GM12891 (cell line): ENCODE data around the gene PTCD3.

Source experiments
- POLR2A ChIP-seq: IDR thresholded peaks from 2 replicates; pipeline ENCODE4 v1.6.1; 2011; ENCODE audit warnings: low read depth, low read length, control low read depth
- POLR2AphosphoS5 ChIP-seq: IDR thresholded peaks from 2 replicates; pipeline ENCODE4 v1.6.1; 2011; ENCODE audit warnings: low read depth, low read length, control low read depth

DNA sequence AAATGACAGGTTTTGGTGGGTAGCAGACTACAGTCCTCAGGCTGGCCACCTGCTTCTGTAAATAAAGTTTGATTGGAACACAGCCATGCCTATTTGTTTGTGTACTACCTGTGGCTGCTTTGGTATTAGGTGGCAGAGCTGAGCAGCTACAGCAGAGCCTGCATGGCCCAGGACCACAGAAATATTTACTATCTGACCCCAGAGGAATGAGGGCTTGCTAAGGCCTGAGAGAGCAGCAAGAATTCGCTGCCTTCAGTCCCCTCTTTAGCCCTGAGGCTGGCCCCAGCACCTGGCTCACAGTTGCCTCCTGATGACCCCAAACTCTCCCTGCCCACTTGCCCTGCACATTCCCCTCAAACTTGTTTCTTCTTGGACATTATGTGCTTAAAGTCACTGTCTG lies 32.8 kb upstream of the PTCD3 start:
- no peak for TF ChIP-seq POLR2A
- TF ChIP-seq POLR2AphosphoS5: no peak
